ENCODE measurements around the gene FAT4. TPM values are rescaled to one million over a fixed set of nuclear protein-coding genes. Genes with fewer than 3 reads are reported as not detected.

FAT4 gene
- polyA plus RNA-seq, 1 of the 3 experiments (the other 2 are of a cell fraction), result 6.6 TPM

DNA sequence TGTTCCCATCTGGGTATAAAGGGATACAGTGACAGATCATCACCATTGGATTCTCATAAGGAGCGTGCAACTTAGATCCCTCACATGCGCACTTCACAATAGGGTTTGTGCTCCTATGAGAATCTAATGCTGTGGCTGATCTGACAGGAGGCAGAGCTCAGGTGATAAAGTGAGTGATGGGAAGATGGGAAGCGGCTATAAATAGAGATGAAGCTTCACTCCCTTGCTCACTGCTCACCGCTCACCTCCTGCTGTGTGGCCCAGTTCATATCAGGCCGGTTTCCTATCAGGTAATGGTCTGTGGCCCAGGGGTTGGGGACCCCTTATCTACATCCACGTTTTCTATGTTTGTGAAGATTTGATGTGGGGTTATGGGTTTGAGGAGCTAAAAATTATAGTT lies 43.7 kb downstream of the FAT4 start:
- no peaks in the 10 kb centered on the region for H3K9me2 ChIP-seq
- 94% methylated on average over 6 of the region's 6 CpGs for WGBS (ENCODE audit: low lambda C conversion rate)
- no peak overlapping the region for H3K9ac ChIP-seq
- no peak overlapping the region for H3K4me3 ChIP-seq (ENCODE audit: low read depth in 2 of 2, low read length in 1 of 2)
- H3K27me3 ChIP-seq (ENCODE audit: insufficient read depth), result no peaks in the 10 kb centered on the region
- no peaks in the 10 kb centered on the region; a peak in 1 of 4 replicates for H3K4me1 ChIP-seq (ENCODE audit: control insufficient read depth in 1 of 2, insufficient read depth in 2 of 2, low read depth in 1 of 2, low read length in 1 of 2)
- no peak overlapping the region for H3K4me2 ChIP-seq
- DNase-seq, result no peak
- no peaks in the 10 kb centered on the region for H3F3A ChIP-seq (replicated peaks; ENCODE audit: insufficient read depth)
- H4K20me1 ChIP-seq (ENCODE audit: insufficient read depth), result no peaks in the 10 kb centered on the region
- ChIA-PET POLR2A (no interaction called here), CTCF (no interaction called here)
- H2AFZ ChIP-seq (ENCODE audit: low read depth), result no peak overlapping the region
- no peaks in the 10 kb centered on the region for H3K9me3 ChIP-seq
- TF ChIP-seq ELF1 (IDR thresholded peaks at IDR 0.05) (no peak), SMC3 (IDR thresholded peaks at IDR 0.05; ENCODE audit: low read depth, low read length) (no peak), CHD2 (IDR thresholded peaks at IDR 0.05; ENCODE audit: low read length, partially characterized antibody) (no peak), TEAD4 (IDR thresholded peaks at IDR 0.05; ENCODE audit: borderline replicate concordance, insufficient read depth) (no peak), MXI1 (IDR thresholded peaks at IDR 0.05; ENCODE audit: low read depth, low read length) (no peak), EZH2phosphoT487 (IDR thresholded peaks at IDR 0.05; ENCODE audit: borderline replicate concordance, low read depth) (no peak), RAD21 (IDR thresholded peaks at IDR 0.05; ENCODE audit: low read length) (no peak), JUND (IDR thresholded peaks at IDR 0.05) (no peak), FOXM1 (IDR thresholded peaks at IDR 0.05; ENCODE audit: low read depth) (no peak), GATA2 (CRISPR knock-in tag; IDR thresholded peaks at IDR 0.05) (no peak), SIN3A (IDR thresholded peaks at IDR 0.05; ENCODE audit: borderline replicate concordance, low read depth, low read length) (no peak), TAF1 (IDR thresholded peaks at IDR 0.05; ENCODE audit: borderline replicate concordance, low read depth, low read length) (no peak), POLR2AphosphoS5 (IDR thresholded peaks at IDR 0.05; ENCODE audit: low read depth, low read length) (no peak)
- TF ChIP-seq, protein P1, sequence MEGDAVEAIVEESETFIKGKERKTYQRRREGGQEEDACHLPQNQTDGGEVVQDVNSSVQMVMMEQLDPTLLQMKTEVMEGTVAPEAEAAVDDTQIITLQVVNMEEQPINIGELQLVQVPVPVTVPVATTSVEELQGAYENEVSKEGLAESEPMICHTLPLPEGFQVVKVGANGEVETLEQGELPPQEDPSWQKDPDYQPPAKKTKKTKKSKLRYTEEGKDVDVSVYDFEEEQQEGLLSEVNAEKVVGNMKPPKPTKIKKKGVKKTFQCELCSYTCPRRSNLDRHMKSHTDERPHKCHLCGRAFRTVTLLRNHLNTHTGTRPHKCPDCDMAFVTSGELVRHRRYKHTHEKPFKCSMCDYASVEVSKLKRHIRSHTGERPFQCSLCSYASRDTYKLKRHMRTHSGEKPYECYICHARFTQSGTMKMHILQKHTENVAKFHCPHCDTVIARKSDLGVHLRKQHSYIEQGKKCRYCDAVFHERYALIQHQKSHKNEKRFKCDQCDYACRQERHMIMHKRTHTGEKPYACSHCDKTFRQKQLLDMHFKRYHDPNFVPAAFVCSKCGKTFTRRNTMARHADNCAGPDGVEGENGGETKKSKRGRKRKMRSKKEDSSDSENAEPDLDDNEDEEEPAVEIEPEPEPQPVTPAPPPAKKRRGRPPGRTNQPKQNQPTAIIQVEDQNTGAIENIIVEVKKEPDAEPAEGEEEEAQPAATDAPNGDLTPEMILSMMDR (IDR thresholded peaks at IDR 0.05), result no peak
- TF ChIP-seq, protein P2, sequence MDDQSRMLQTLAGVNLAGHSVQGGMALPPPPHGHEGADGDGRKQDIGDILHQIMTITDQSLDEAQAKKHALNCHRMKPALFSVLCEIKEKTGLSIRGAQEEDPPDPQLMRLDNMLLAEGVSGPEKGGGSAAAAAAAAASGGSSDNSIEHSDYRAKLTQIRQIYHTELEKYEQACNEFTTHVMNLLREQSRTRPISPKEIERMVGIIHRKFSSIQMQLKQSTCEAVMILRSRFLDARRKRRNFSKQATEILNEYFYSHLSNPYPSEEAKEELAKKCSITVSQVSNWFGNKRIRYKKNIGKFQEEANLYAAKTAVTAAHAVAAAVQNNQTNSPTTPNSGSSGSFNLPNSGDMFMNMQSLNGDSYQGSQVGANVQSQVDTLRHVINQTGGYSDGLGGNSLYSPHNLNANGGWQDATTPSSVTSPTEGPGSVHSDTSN (IDR thresholded peaks at IDR 0.05), result no peak
- TF ChIP-seq, protein P3, sequence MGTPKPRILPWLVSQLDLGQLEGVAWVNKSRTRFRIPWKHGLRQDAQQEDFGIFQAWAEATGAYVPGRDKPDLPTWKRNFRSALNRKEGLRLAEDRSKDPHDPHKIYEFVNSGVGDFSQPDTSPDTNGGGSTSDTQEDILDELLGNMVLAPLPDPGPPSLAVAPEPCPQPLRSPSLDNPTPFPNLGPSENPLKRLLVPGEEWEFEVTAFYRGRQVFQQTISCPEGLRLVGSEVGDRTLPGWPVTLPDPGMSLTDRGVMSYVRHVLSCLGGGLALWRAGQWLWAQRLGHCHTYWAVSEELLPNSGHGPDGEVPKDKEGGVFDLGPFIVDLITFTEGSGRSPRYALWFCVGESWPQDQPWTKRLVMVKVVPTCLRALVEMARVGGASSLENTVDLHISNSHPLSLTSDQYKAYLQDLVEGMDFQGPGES (IDR thresholded peaks at IDR 0.05; ENCODE audit: low read depth, low read length), result no peak
- TF ChIP-seq, protein P4, sequence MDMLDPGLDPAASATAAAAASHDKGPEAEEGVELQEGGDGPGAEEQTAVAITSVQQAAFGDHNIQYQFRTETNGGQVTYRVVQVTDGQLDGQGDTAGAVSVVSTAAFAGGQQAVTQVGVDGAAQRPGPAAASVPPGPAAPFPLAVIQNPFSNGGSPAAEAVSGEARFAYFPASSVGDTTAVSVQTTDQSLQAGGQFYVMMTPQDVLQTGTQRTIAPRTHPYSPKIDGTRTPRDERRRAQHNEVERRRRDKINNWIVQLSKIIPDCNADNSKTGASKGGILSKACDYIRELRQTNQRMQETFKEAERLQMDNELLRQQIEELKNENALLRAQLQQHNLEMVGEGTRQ (IDR thresholded peaks at IDR 0.05; ENCODE audit: borderline replicate concordance, low read depth, low read length), result no peak
- no peak overlapping the region for H3K27ac ChIP-seq (ENCODE audit: low read depth in 2 of 2, low read length in 1 of 2)
- peaks cover 12% of the 10 kb centered on the region for H3K79me2 ChIP-seq (ENCODE audit: insufficient read depth)
- no peaks in the 10 kb centered on the region for H3K36me3 ChIP-seq (replicated peaks in 1 of 2; ENCODE audit: control insufficient read depth in 1 of 2, insufficient read depth in 2 of 2, low read length in 1 of 2)

All from SK-N-SH (cell line).